A549 (cell line): ENCODE measurements around the gene MPL.

ENCODE experiments used
- CEBPB ChIP-seq, 2 experiments: fragments of >200 bp in 1 of 2; sonication (Bioruptor Twin) in 1 of 2; formaldehyde crosslinking in 1 of 2; IDR thresholded peaks; 2 replicates each; pipeline ENCODE4 v1.6.1; 2012 to 2016
- CTCF ChIP-seq: fragments of >200 bp; sonication (Bioruptor Twin); formaldehyde crosslinking; IDR thresholded peaks from 3 replicates; pipeline ENCODE4 v1.5.1; 2016
- HMGXB4 ChIP-seq: fragments of 250-450 bp; sonication (Bioruptor Pico); IDR thresholded peaks from 2 replicates; pipeline ENCODE4 v1.5.0; 2021; ENCODE audit warnings: mild to moderate bottlenecking, moderate library complexity, borderline replicate concordance
- MAX ChIP-seq: IDR thresholded peaks from 2 replicates; pipeline ENCODE4 v1.6.1; 2012
- PHF8 ChIP-seq: fragments of 200-600 bp; sonication (generic); IDR thresholded peaks from 2 replicates; pipeline ENCODE4 v1.6.1; 2016; ENCODE audit warnings: low read depth, mild to moderate bottlenecking, antibody characterized with exemption, moderate library complexity, borderline replicate concordance
- RCOR1 ChIP-seq: fragments of 150-350 bp; IDR thresholded peaks from 2 replicates; pipeline ENCODE4 v1.6.1; 2014; ENCODE audit warnings: antibody characterized with exemption, low read length, low read depth
- SMC3 ChIP-seq: fragments of >200 bp; sonication (Bioruptor Twin); formaldehyde crosslinking; IDR thresholded peaks from 3 replicates; pipeline ENCODE4 v1.6.1; 2018; ENCODE audit warnings: inconsistent platforms
- USF2 ChIP-seq: fragments of 450-650 bp; IDR thresholded peaks from 2 replicates; pipeline ENCODE4 v1.6.1; 2014; ENCODE audit warnings: antibody characterized with exemption
- ZFP36 ChIP-seq: fragments of 450-650 bp; IDR thresholded peaks from 2 replicates; pipeline ENCODE4 v1.6.1; 2014; ENCODE audit warnings: borderline replicate concordance; ENCODE audit not compliant: partially characterized antibody
- ZSCAN20 ChIP-seq: fragments of 250-450 bp; sonication (Bioruptor Pico); IDR thresholded peaks from 2 replicates; pipeline ENCODE4 v1.8.0; 2022; ENCODE audit warnings: mild to moderate bottlenecking, moderate library complexity

GRCh38 chr1:43296207-43296606, 41.4 kb upstream of the MPL start:
- TF ChIP-seq CTCF (no peak), MAX (no peak), SMC3 (no peak), CEBPB (IDR thresholded peaks at IDR 0.05) (no peak), PHF8 (no peak), RCOR1 (no peak), HMGXB4 (CRISPR knock-in tag) (no peak), USF2 (no peak), ZSCAN20 (CRISPR knock-in tag) (no peak), ZFP36 (no peak)
